SH-SY5Y (cell line): Measurements from ENCODE around the gene CREB1.

Experiments used
- GATA2 ChIP-seq: IDR thresholded peaks from 2 replicates; pipeline ENCODE4 v1.6.1; 2011; ENCODE audit warnings: mild to moderate bottlenecking, low read depth, low read length
- GATA3 ChIP-seq: IDR thresholded peaks from 2 replicates; pipeline ENCODE4 v1.6.1; 2011; ENCODE audit warnings: low read depth, mild to moderate bottlenecking, low read length, moderate library complexity

GRCh38 chr2:207529330-207530159 is at the start of gene CREB1:
- TF ChIP-seq GATA3 (no peak), GATA2 (no peak)
